DND-41 (cell line): ENCODE measurements around the gene PAFAH2.

Experiments
- ATAC-seq: fragments of 200-7000 bp; cut with Tn5 transposase; 3 replicates; pipeline ENCODE4 v1.9.1; 2021; ENCODE audit warnings: low read depth; ENCODE audit not compliant: insufficient read depth
- DNase-seq: peaks from one replicate; pipeline ENCODE4 v3.0.0-alpha.2; 2020
- H2AFZ ChIP-seq: 2 replicates; pipeline ENCODE4 v1.6.0; 2012; ENCODE audit warnings: low read depth, low read length
- H3K27ac ChIP-seq: 2 replicates; pipeline ENCODE4 v1.5.1; 2012; ENCODE audit warnings: low read length, inconsistent platforms
- H3K27me3 ChIP-seq: fragments of 200-600 bp; sonication (generic); 2 replicates; pipeline ENCODE4 v1.6.0; 2012; ENCODE audit warnings: low read length, mild to moderate bottlenecking, inconsistent platforms; ENCODE audit not compliant: insufficient read depth, poor library complexity
- H3K36me3 ChIP-seq: 2 replicates; pipeline ENCODE4 v1.5.1; 2012; ENCODE audit warnings: low read length, inconsistent platforms; ENCODE audit not compliant: insufficient read depth
- H3K4me1 ChIP-seq: 2 replicates; pipeline ENCODE4 v1.5.1; 2012; ENCODE audit warnings: mild to moderate bottlenecking, low read length; ENCODE audit not compliant: insufficient read depth
- H3K4me2 ChIP-seq: 2 replicates; pipeline ENCODE4 v1.6.0; 2012; ENCODE audit warnings: mild to moderate bottlenecking, moderate library complexity, low read length, inconsistent platforms; ENCODE audit not compliant: insufficient read depth
- H3K4me3 ChIP-seq, 2 experiments: fragments of 200-600 bp in 1 of 2; shearing (Covaris generic) in 1 of 2; 2 replicates each; pipeline ENCODE4 v1.5.1; 2012 to 2016; ENCODE audit warnings: inconsistent platforms in 2 of 2, low read length in 2 of 2, mild to moderate bottlenecking in 2 of 2, low read depth in 1 of 2, moderate library complexity in 1 of 2
- H3K79me2 ChIP-seq: 2 replicates; pipeline ENCODE4 v1.6.0; 2012; ENCODE audit warnings: low read length, inconsistent platforms; ENCODE audit not compliant: insufficient read depth
- H3K9ac ChIP-seq: 2 replicates; pipeline ENCODE4 v1.6.0; 2012; ENCODE audit warnings: low read depth, mild to moderate bottlenecking, inconsistent platforms, low read length, moderate library complexity
- H3K9me3 ChIP-seq: 2 replicates; pipeline ENCODE4 v1.5.1; 2012; ENCODE audit warnings: low read length, moderate library complexity, mild to moderate bottlenecking, inconsistent platforms; ENCODE audit not compliant: insufficient read depth, severe bottlenecking
- H4K20me1 ChIP-seq: 2 replicates; pipeline ENCODE4 v1.6.0; 2012; ENCODE audit warnings: low read length; ENCODE audit not compliant: insufficient read depth
- CTCF ChIP-seq: IDR thresholded peaks from 2 replicates; pipeline ENCODE4 v1.5.1; 2012; ENCODE audit warnings: borderline replicate concordance, low read length, moderate library complexity, mild to moderate bottlenecking; ENCODE audit not compliant: poor library complexity, severe bottlenecking; ENCODE audit errors: extremely low read depth
- EZH2 ChIP-seq: IDR thresholded peaks from 3 replicates; pipeline ENCODE4 v1.6.1; 2012; ENCODE audit warnings: borderline replicate concordance, low read depth, mild to moderate bottlenecking, moderate library complexity, low read length, inconsistent platforms; ENCODE audit not compliant: severe bottlenecking

PAFAH2 gene

GRCh38 chr1:25997828-25998761 lies at the start of gene PAFAH2:
Gene PAFAH2, minus strand, starts transcription at chr1:25998063. Its CDS starts 7,247 bp downstream, at chr1:25990816.
- H2AFZ ChIP-seq = peak within 1 kb of the TSS; percentile 95
- peak within 1 kb of the TSS; percentile 40 to 66 for H3K4me3 ChIP-seq
- TF ChIP-seq EZH2 = no peak
- peak; percentile 100 for TF ChIP-seq CTCF
- peaks cover 53% of the 10 kb centered on the region for H3K4me1 ChIP-seq
- no peaks in the 10 kb centered on the region for H3K9me3 ChIP-seq
- H3K27ac ChIP-seq = peak within 1 kb of the TSS; percentile 98
- H3K27me3 ChIP-seq = no peaks in the 10 kb centered on the region
- H3K9ac ChIP-seq = peak within 1 kb of the TSS; percentile 68
- peak; percentile 86 for ATAC-seq
- peak within 1 kb of the TSS; percentile 74 for H3K4me2 ChIP-seq
- no peaks in the 10 kb centered on the region for H3K36me3 ChIP-seq
- H4K20me1 ChIP-seq = no peaks in the 10 kb centered on the region
- DNase-seq = peak; percentile 98
- H3K79me2 ChIP-seq = peaks cover 36% of the 10 kb centered on the region

GRCh38 chr1:26047278-26047874 lies 49.5 kb upstream of the PAFAH2 start:
- peaks cover 16% of the 10 kb centered on the region for H3K27me3 ChIP-seq
- no peak for DNase-seq

GRCh38 chr1:26046246-26047095 lies 48.6 kb upstream of the PAFAH2 start:
- Histone ChIP-seq H2AFZ (no peak overlapping the region), H3K9ac (no peak overlapping the region), H3K9me3 (no peaks in the 10 kb centered on the region), H3K27me3 (peaks cover 19% of the 10 kb centered on the region), H3K79me2 (no peaks in the 10 kb centered on the region), H3K4me2 (no peak overlapping the region), H3K36me3 (no peaks in the 10 kb centered on the region), H3K4me3 (no peak overlapping the region), H3K4me1 (no peaks in the 10 kb centered on the region), H4K20me1 (no peaks in the 10 kb centered on the region), H3K27ac (no peak overlapping the region)
- no peak for TF ChIP-seq CTCF
- no peak for TF ChIP-seq EZH2
- DNase-seq = no peak
- ATAC-seq = no peak

More at GRCh38 chr1:26047278-26047874, 49.5 kb upstream of the PAFAH2 start:
- TF ChIP-seq EZH2 = no peak
- no peak for TF ChIP-seq CTCF
- ATAC-seq = no peak
- H3K79me2 ChIP-seq = no peaks in the 10 kb centered on the region
- H3K27ac ChIP-seq = no peak overlapping the region
- H3K9ac ChIP-seq = no peak overlapping the region
- no peaks in the 10 kb centered on the region for H4K20me1 ChIP-seq
- H3K4me3 ChIP-seq = no peak overlapping the region
- no peaks in the 10 kb centered on the region for H3K36me3 ChIP-seq
- no peaks in the 10 kb centered on the region for H3K4me1 ChIP-seq
- H2AFZ ChIP-seq = no peak overlapping the region
- no peaks in the 10 kb centered on the region for H3K9me3 ChIP-seq
- H3K4me2 ChIP-seq = no peak overlapping the region
